CD4-positive, alpha-beta T cell (primary cell): Measurements from ENCODE around the gene HPS6. TPM values are rescaled to one million over a fixed set of nuclear protein-coding genes. Genes with fewer than 3 reads are reported as not detected.
"Not testable (repeated sequence)": the region's sequence is repeated elsewhere in the genome, so short reads cannot be mapped to it uniquely, and the experiment has no call there.

ENCODE experiments used
- ATAC-seq: fragments of 200-7000 bp; cut with Tn5 transposase; one replicate; pipeline ENCODE4 v1.10.0; 2022; ENCODE audit warnings: mild to moderate bottlenecking; ENCODE audit not compliant: poor library complexity
- CTCF ChIA-PET: fragments of 350-600 bp; sonication (Branson Sonifier 250); formaldehyde crosslinking; loops from one replicate; lab custom pipeline; 2021; ENCODE audit warnings: antibody characterized with exemption, inconsistent platforms; lab: Charles Lee
- POLR2A ChIA-PET: fragments of 350-600 bp; sonication (Branson Sonifier 250); formaldehyde crosslinking; loops from one replicate; lab custom pipeline; 2021; ENCODE audit warnings: antibody characterized with exemption, inconsistent platforms; lab: Charles Lee
- DNase-seq, 14 experiments: peaks; one replicate each; pipeline ENCODE4 v3.0.0-alpha.2; 2013 to 2020; ENCODE audit warnings: mixed read lengths in 2 of 14
- H3K27ac ChIP-seq, 2 donors: one replicate each; pipeline versions ENCODE4 v1.5.1 to v1.7.0; 2013; ENCODE audit warnings: low read length in 2 of 2, low read depth in 1 of 2, mild to moderate bottlenecking in 1 of 2
- H3K27me3 ChIP-seq, 2 experiments: 1 replicate in 1 of 2; 2 replicates in 1 of 2; pipeline versions ENCODE4 v1.6.1 to v1.7.0; 2013; ENCODE audit warnings: low read length in 2 of 2, control low read depth in 1 of 2, mild to moderate bottlenecking in 1 of 2, moderate library complexity in 1 of 2; ENCODE audit not compliant: insufficient read depth in 2 of 2, control insufficient read depth in 1 of 2
- H3K36me3 ChIP-seq: one replicate; pipeline ENCODE4 v1.6.1; 2013; ENCODE audit warnings: low read length, control low read depth; ENCODE audit not compliant: insufficient read depth
- H3K4me1 ChIP-seq: one replicate; pipeline ENCODE4 v1.6.1; 2013; ENCODE audit warnings: low read length, control low read depth; ENCODE audit not compliant: insufficient read depth
- H3K4me3 ChIP-seq: one replicate; pipeline ENCODE4 v1.5.1; 2013; ENCODE audit warnings: mild to moderate bottlenecking, low read length, moderate library complexity
- H3K9me3 ChIP-seq, 2 experiments: 1 replicate in 1 of 2; 2 replicates in 1 of 2; pipeline versions ENCODE4 v1.6.1 to v1.7.0; 2013; ENCODE audit warnings: low read length in 2 of 2, mild to moderate bottlenecking in 2 of 2, control low read depth in 1 of 2, moderate library complexity in 1 of 2; ENCODE audit not compliant: control insufficient read depth in 1 of 2, insufficient read depth in 1 of 2
- H3K27ac Mint-ChIP-seq: one replicate; pipeline ENCODE4 v1.8.0; 2020; ENCODE audit warnings: mixed read lengths
- H3K27me3 Mint-ChIP-seq: one replicate; pipeline ENCODE4 v1.8.0; 2021; ENCODE audit warnings: mixed read lengths
- H3K36me3 Mint-ChIP-seq: one replicate; pipeline ENCODE4 v1.8.0; 2021; ENCODE audit warnings: low read depth, mixed read lengths
- H3K4me1 Mint-ChIP-seq: one replicate; pipeline ENCODE4 v1.8.0; 2021; ENCODE audit warnings: low read depth, mixed read lengths
- H3K4me3 Mint-ChIP-seq: one replicate; pipeline ENCODE4 v1.8.0; 2020; ENCODE audit warnings: mild to moderate bottlenecking, mixed read lengths
- H3K9me3 Mint-ChIP-seq: one replicate; pipeline ENCODE4 v1.8.0; 2020; ENCODE audit warnings: mixed read lengths
- intact Hi-C, 2 experiments: fragments of 100-400 bp; cut with DNase I in 1 of 2; cut with micrococcal nuclease in 1 of 2; formaldehyde crosslinking; loops; one replicate each; pipeline versions ENCODE4 v1.15.1 to v1.9.0; 2023 to 2025; cut with DNase I, micrococcal nuclease
- total RNA-seq, 174 experiments: library from RNA in 2 of 174; stranded (reverse) in 2 of 174; gene quantifications; one replicate each; pipeline ENCODE4 v1.2.3 and lab custom pipeline; 2021 to 2026
- TF ChIP-seq, protein P1 (sequence below): fragments of 200-600 bp; IDR thresholded peaks from one replicate; pipeline ENCODE4 v1.8.0; 2022; ENCODE audit warnings: antibody characterized with exemption, mild to moderate bottlenecking

Gene HPS6
- total RNA-seq, 2 experiments from 2014 or later, result 12.8 to 15.0 TPM

- H3K4me3 ChIP-seq, result no peak overlapping the region
- CTCF ChIA-PET, result interaction anchor here (0.7 to 0.9 kb wide), 2 partner anchors 24 to 39 kb away, joined by 3 to 4 read pairs; no protein-coding TSS in a partner anchor
- H3K27ac ChIP-seq, result no peak overlapping the region
These were observed 31.4 kb upstream of the HPS6 start for GRCh38 chr10:102033787-102034186.

GRCh38 chr10:102035807-102036206 lies 29.3 kb upstream of the HPS6 start:
- H3K9me3 ChIP-seq, H3K27ac ChIP-seq, H3K4me3 ChIP-seq, H3K9me3 Mint-ChIP-seq, H3K4me1 ChIP-seq, ATAC-seq, CTCF ChIA-PET, intact Hi-C loops, H3K27me3 ChIP-seq, DNase-seq, H3K4me1 Mint-ChIP-seq, H3K27ac Mint-ChIP-seq, H3K4me3 Mint-ChIP-seq, POLR2A ChIA-PET, H3K27me3 Mint-ChIP-seq: not testable (repeated sequence)
- H3K36me3 Mint-ChIP-seq, result peaks cover 73% of the 10 kb centered on the region
- peaks cover 47% of the 10 kb centered on the region for H3K36me3 ChIP-seq

More at GRCh38 chr10:102033787-102034186, 31.4 kb upstream of the HPS6 start:
- H3K9me3 ChIP-seq, result no peaks in the 10 kb centered on the region
- ATAC-seq, result no peak
- H3K27me3 ChIP-seq, result no peaks in the 10 kb centered on the region
- TF ChIP-seq, protein P1, sequence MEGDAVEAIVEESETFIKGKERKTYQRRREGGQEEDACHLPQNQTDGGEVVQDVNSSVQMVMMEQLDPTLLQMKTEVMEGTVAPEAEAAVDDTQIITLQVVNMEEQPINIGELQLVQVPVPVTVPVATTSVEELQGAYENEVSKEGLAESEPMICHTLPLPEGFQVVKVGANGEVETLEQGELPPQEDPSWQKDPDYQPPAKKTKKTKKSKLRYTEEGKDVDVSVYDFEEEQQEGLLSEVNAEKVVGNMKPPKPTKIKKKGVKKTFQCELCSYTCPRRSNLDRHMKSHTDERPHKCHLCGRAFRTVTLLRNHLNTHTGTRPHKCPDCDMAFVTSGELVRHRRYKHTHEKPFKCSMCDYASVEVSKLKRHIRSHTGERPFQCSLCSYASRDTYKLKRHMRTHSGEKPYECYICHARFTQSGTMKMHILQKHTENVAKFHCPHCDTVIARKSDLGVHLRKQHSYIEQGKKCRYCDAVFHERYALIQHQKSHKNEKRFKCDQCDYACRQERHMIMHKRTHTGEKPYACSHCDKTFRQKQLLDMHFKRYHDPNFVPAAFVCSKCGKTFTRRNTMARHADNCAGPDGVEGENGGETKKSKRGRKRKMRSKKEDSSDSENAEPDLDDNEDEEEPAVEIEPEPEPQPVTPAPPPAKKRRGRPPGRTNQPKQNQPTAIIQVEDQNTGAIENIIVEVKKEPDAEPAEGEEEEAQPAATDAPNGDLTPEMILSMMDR, result no peak
- H3K4me1 ChIP-seq, result no peaks in the 10 kb centered on the region
- H3K36me3 ChIP-seq, result peaks cover 47% of the 10 kb centered on the region
- Mint-ChIP-seq H3K27ac (no peak overlapping the region), H3K4me1 (no peaks in the 10 kb centered on the region), H3K36me3 (peaks cover 69% of the 10 kb centered on the region), H3K9me3 (no peaks in the 10 kb centered on the region), H3K27me3 (no peaks in the 10 kb centered on the region), H3K4me3 (no peak overlapping the region)
- intact Hi-C loops, result no loop called here
- DNase-seq, result no peak
- POLR2A ChIA-PET, result interaction anchor here (1.4 kb wide), 1 partner anchor 11 kb away, joined by 5 read pairs; no protein-coding TSS in a partner anchor

- POLR2A ChIA-PET, result no interaction called here
- CTCF ChIA-PET, result interaction anchor here (0.6 kb wide), 1 partner anchor 74 kb away, joined by 4 read pairs; no protein-coding TSS in a partner anchor
- no peak overlapping the region for H3K27ac Mint-ChIP-seq
- TF ChIP-seq, protein P1, result no peak
- Histone ChIP-seq H3K36me3 (peaks cover 30% of the 10 kb centered on the region), H3K4me3 (no peak overlapping the region), H3K27me3 (no peaks in the 10 kb centered on the region), H3K9me3 (no peaks in the 10 kb centered on the region), H3K27ac (no peak overlapping the region), H3K4me1 (no peaks in the 10 kb centered on the region)
- H3K36me3 Mint-ChIP-seq, result peaks cover 51% of the 10 kb centered on the region
- no peaks in the 10 kb centered on the region for H3K27me3 Mint-ChIP-seq
- peaks cover 9% of the 10 kb centered on the region for H3K4me1 Mint-ChIP-seq
- DNase-seq, result no peak
- H3K9me3 Mint-ChIP-seq, result no peaks in the 10 kb centered on the region
- ATAC-seq, result no peak
- H3K4me3 Mint-ChIP-seq, result no peak overlapping the region
- intact Hi-C loops, result no loop called here
These were observed 26.7 kb upstream of the HPS6 start for GRCh38 chr10:102038410-102038809.
